Activated CD4-positive, alpha-beta T cell treated with anti-CD3 and anti-CD28 coated beads, Interleukin-2, amount 50 U/mL, for 1 hour (primary cell): ENCODE measurements around the gene LRRC75B.
"Not testable (repeated sequence)": the region's sequence is repeated elsewhere in the genome, so short reads cannot be mapped to it uniquely, and the experiment has no call there.

Experiments
- DNase-seq: peaks from one replicate; pipeline ENCODE4 v3.0.0-alpha.2; 2020

Gene LRRC75B

DNA sequence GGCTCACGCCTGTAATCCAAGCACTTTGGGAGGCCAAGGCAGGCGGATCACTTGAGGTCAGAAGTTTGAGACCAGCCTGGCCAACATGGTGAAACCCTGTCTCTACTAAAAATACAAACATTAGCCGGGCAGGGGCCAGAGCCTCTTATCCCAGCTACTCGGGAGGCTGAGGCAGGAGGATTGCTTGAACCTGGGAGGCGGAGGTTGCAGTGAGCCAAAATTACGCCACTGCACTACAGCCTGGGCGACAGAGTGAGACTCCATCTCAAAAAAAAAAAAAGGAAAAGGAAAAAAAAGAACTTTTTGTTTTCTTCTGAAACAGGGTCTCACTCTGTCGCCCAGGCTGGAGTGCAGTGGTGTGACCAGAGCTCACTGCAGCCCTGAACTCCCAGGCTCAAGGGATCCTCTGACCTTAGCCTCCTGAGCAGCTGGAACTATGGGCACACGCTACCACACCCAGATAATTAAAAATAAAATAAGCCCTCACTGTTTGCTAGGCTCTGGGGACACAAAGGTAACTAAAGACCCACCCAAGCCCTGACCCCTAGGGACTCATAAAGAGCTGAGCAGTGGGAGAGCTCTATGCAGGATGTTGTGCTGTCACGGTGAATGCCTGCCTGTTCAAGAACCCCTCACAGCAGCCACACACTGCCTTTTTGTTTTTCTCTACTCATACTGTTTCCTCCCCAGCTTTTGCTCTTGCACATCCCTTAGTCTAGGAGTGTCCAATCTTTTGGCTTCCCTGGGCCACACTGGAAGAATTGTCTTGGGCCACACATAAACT is 40.2 kb downstream of the LRRC75B start:
- not testable (repeated sequence) for DNase-seq

DNA sequence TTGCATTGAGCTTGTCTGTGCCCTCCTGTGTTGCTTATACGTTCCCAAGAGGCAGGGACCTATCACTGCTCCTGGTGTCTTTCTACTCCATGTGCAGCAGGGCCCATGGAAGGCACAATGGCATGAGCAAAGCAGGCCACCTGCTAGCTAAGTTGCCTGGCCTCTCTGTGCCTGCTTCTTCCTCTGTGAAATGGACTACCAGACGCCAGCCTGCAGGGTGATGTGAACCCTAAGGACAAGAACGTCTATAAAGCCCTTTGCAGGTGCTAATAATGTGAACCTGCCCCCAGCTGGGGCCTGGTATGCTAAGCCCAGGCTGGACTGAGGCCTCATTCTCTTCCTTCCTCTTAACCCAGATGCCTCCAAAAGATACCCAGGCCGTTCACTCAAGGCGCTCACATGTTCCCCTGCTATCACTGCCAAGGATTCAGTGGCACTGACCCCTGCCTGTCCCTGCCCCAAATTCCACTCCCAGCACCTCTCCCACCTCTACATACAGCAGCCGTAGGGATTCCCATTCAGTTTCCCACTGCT is 41.9 kb downstream of the LRRC75B start:
- no peak for DNase-seq

DNA sequence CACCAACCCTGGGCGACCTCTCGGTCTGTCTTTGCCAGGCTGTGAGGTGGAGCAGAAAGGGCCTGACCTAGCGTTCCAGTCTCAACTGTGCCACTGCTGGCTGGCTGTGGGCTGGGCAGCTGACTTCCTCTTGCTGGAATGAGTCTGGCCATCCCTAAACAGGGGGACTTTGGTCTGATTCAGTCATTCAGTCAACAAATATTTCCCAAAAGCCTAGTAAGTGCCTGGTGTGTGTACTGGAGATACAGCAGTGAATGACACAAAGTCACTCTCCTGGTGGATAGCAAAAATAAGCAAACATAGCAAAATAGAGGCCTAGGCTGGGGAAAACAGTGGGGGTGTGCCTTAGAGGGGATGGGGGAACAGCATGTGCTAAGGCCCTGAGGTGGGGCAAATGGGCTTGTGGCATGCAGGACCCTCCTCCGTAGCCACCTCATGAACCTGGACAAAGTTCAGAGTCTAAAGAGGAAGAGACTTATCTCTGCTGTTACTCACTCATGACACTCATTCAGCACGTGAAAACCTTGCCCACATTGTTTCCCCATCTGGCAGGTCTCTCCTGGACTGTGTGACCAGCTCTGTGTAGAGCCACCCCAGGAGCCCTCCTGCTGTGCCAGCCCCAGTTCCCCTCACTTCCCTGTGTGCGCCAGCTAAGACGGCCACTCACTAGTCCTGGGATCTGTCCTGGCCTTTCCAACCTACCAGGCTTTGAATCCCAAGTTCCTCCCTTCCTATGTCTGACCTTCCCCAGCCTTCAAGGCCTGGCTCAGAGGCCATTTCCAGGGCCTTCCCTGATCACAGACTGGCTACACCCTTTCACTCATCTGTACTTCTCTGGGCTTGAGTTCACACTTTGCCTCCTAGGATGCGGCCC is 42.6 kb downstream of the LRRC75B start:
- no peak for DNase-seq

DNA sequence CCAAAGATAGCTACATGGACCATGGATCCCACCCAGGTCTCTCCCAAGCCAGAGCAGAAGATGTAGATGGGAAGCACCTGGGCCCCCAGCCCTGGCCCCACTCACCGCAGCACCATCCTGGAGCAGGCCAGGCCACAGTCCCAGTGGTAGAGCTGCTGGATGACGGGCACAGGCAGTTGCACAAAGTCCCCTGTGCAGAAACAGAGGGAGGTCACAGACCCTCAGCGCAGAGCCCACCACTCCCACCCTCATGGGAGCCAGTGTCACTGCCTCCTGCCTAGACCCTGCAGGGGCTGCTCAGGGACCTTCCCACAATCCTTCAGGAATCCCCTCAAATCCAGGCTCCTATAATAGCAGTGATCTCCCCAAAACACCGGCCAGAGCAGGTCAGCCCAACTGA is 44.1 kb downstream of the LRRC75B start:
- no peak for DNase-seq

DNA sequence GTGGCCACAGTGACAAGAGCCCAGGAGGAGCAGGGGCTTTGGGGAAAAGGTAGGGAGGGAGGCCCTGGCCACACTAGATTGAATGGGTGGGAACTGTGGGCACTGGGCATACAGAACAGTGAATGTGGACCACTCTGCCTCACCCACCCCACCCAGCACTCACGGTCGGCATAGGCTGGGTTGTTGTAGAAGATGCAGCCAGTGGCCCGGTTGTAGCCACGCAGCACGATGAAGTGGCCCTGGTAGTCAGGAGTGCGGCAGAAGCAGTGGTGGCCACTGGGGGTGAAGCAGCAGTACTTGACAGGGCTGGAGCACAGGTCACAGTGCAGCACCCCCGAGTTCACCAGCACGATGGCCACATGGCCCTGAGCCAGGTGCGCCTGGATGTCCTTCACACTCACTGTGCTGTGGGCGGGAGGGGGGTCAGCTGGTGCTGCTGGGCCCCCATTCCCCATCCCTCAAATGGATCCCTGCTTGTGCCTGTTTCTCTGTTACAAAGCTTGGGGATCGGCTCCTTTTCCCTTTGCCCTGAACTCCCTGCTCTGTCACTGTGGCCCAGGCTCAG is 49.1 kb downstream of the LRRC75B start:
- DNase-seq = no peak

DNA sequence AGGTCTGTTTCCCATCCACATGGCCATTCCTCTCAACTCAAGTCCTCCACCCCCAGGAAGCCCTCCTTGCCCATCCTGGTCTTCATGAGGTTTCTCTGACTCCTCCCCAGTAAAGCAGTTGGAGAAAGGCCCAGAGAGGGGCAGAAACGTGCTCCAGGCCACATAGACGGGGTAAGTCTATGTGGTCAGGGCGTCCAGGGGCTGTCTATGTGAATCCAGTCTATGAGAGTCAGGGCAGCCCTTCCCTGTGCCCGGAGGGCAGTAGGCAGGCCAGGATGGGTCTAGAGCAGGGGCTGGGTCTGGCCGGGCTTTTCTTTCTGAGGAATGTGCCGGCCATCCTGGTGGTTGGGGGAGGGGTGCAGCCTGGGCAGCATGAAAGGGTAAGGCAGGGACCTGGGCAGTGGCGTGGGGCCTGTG is 49.7 kb downstream of the LRRC75B start:
- no peak for DNase-seq

DNA sequence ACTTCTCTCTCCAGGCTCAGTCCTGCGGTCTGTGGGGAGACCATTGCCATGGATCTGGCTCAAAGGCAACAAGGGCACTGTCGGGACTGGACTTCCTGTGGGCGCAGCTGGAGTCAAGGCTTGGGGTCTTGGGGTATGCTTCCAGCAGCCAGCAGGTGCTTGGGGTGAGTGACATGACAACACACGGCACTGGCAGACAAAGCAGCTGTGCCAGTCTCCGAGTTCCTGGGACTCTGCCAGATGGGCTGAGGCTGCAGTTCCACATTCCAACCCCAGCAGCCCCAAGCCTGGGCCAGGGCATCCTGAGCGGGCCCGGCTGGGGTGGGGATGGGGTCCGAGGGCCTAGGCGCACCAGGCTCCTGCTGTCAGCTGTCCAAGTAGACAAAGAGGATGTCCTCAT is 50.2 kb downstream of the LRRC75B start:
- no peak for DNase-seq

DNA sequence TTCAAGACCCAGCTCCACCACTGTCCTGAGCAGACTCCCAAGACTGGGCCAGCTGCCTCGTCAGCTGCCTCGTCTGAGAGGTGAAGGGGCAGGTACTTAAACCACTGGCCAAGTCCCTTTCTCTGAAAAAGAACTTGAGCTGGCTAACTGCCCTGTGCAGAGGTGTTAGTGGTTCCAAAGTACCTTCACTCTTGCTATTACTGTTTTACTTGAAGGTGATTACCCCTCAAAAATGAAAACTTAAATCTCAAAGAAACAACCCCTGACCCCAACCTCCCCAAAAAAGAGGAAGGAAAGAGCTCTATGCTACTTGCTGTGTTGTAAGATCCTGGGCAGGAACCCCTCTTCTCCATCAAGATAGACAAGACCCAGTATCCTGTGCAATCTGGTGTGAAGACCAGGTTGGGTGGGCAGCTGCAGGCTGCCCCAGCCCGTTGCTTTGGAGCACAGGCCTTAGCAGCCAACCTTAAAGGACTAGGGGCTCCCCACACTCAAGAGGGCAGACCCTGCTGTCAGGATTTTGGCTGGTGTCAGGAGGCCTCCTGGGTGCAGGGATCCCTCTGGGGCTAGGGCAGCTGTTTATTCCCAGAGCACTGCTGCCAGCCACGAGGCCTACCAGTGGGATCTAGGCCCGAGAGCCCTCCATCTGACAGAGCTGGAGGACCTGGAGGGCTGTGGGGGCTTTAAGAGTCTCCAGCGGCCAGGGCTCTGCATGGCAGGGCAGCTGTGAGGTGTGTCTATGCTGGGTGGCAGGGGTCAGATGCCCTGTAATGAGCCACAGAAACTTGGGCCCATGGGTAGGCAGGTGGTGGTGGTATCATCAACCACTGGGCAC is 51.0 kb downstream of the LRRC75B start:
- DNase-seq = no peak

DNA sequence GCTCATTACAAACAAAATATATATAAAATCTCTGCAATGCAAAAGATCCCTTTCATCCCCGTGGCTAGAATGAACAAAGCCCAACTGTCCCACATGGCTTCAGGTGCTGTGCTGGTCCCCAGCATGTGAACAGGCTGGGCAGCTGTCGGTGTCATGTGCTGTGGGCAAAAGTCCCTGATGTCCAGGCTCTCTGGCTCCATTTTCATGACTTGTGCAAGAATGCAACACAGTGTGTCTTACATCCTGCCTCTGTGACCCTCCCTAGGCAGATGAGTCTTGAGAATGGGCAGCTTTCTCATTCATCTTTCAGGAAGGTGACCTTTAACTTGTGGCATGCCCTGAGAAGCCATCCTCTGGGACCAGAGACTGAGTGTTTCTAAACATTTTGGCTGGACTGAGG is 52.4 kb downstream of the LRRC75B start:
- DNase-seq = no peak

DNA sequence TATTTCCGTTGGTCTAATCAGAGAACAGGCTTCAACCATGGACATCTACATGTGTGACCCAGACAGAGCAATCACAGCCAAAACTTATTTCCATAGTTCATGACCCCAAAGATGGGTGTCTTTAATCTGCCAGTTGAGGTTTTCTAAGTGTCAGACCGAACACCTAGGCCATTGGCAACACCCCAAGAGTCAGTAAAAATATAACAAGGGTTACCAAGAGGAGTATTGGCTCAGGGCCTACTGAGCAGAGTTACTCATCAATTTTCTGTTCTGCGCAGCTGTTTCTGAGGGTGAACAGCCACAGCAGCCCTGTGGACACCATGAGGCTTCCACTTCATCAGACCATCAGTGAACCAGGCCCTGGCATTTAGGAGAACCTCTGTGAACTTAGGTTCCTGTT is 56.8 kb downstream of the LRRC75B start:
- DNase-seq = no peak
